ENCODE results near the gene ADCY1. TPM values are rescaled to one million over a fixed set of nuclear protein-coding genes. Genes with fewer than 3 reads are reported as not detected.

Gene ADCY1
- total RNA-seq, 2 donors from 2014 or later: 15.3 to 18.5 TPM

- Histone ChIP-seq H3K27ac (ENCODE audit: low read depth, low read length) (no peak overlapping the region), H3K36me3 (ENCODE audit: control insufficient read depth, insufficient read depth, low read length) (no peaks in the 10 kb centered on the region), H3K4me1 (ENCODE audit: control insufficient read depth, insufficient read depth, low read length) (no peaks in the 10 kb centered on the region), H3K27me3 (ENCODE audit: control insufficient read depth, insufficient read depth, low read length, poor library complexity, severe bottlenecking) (no peaks in the 10 kb centered on the region), H3K9ac (ENCODE audit: extremely low read depth, low read length, poor library complexity, severe bottlenecking) (no peak overlapping the region), H3K4me3 (ENCODE audit: low read length) (no peak overlapping the region), H3K9me3 (ENCODE audit: control insufficient read depth, low read length) (no peaks in the 10 kb centered on the region)
- H3K36me3 Mint-ChIP-seq (ENCODE audit: low read depth): no peaks in the 10 kb centered on the region
- H3K4me1 Mint-ChIP-seq: peaks cover 2% of the 10 kb centered on the region
- H3K4me3 Mint-ChIP-seq: no peak overlapping the region
- no peak overlapping the region for H3K27ac Mint-ChIP-seq
- no peaks in the 10 kb centered on the region for H3K27me3 Mint-ChIP-seq (ENCODE audit: insufficient read depth)
- no peaks in the 10 kb centered on the region for H3K9me3 Mint-ChIP-seq
- WGBS, 2 experiments (ENCODE audit: insufficient coverage in 1 of 2, insufficient read length in 1 of 2): 91 to 94% methylated on average over 5 to 9 of the region's 9 CpGs
- DNase-seq: peak; percentile 22
- TF ChIP-seq CTCF (conservative IDR thresholded peaks at IDR 0.05): no peak
Measured at GRCh38 chr7:45597286-45597984, 23.3 kb downstream of the ADCY1 start.

- H3K27ac ChIP-seq (ENCODE audit: low read depth, low read length): no peak overlapping the region
- no peaks in the 10 kb centered on the region for H3K9me3 ChIP-seq (ENCODE audit: control insufficient read depth, low read length)
- H3K4me3 Mint-ChIP-seq: no peak overlapping the region
- WGBS, 2 experiments (ENCODE audit: insufficient coverage in 1 of 2, insufficient read length in 1 of 2): 90 to 93% methylated on average over 12 to 14 of the region's 14 CpGs
- no peaks in the 10 kb centered on the region for H3K36me3 Mint-ChIP-seq (ENCODE audit: low read depth)
- H3K9ac ChIP-seq (ENCODE audit: extremely low read depth, low read length, poor library complexity, severe bottlenecking): no peak overlapping the region
- H3K27ac Mint-ChIP-seq: no peak overlapping the region
- DNase-seq: peak; percentile 24
- H3K27me3 ChIP-seq (ENCODE audit: control insufficient read depth, insufficient read depth, low read length, poor library complexity, severe bottlenecking): no peaks in the 10 kb centered on the region
- peaks cover 2% of the 10 kb centered on the region for H3K4me1 Mint-ChIP-seq
- no peak overlapping the region for H3K4me3 ChIP-seq (ENCODE audit: low read length)
- H3K9me3 Mint-ChIP-seq: no peaks in the 10 kb centered on the region
- H3K36me3 ChIP-seq (ENCODE audit: control insufficient read depth, insufficient read depth, low read length): no peaks in the 10 kb centered on the region
- no peaks in the 10 kb centered on the region for H3K4me1 ChIP-seq (ENCODE audit: control insufficient read depth, insufficient read depth, low read length)
- no peak for TF ChIP-seq CTCF (conservative IDR thresholded peaks at IDR 0.05)
- no peaks in the 10 kb centered on the region for H3K27me3 Mint-ChIP-seq (ENCODE audit: insufficient read depth)
Measured at GRCh38 chr7:45598886-45599520, 24.8 kb downstream of the ADCY1 start.

GRCh38 chr7:45599851-45600706, 25.9 kb downstream of the ADCY1 start:
- TF ChIP-seq CTCF (conservative IDR thresholded peaks at IDR 0.05): no peak
- no peak overlapping the region for H3K4me3 ChIP-seq (ENCODE audit: low read length)
- H3K4me1 Mint-ChIP-seq: peaks cover 2% of the 10 kb centered on the region
- no peaks in the 10 kb centered on the region for H3K9me3 Mint-ChIP-seq
- H3K4me3 Mint-ChIP-seq: no peak overlapping the region
- peak; percentile 27 for DNase-seq
- peak overlapping the region; percentile 44 for H3K27ac Mint-ChIP-seq
- H3K27me3 ChIP-seq (ENCODE audit: control insufficient read depth, insufficient read depth, low read length, poor library complexity, severe bottlenecking): no peaks in the 10 kb centered on the region
- no peaks in the 10 kb centered on the region for H3K36me3 ChIP-seq (ENCODE audit: control insufficient read depth, insufficient read depth, low read length)
- no peaks in the 10 kb centered on the region for H3K4me1 ChIP-seq (ENCODE audit: control insufficient read depth, insufficient read depth, low read length)
- no peaks in the 10 kb centered on the region for H3K36me3 Mint-ChIP-seq (ENCODE audit: low read depth)
- no peak overlapping the region for H3K27ac ChIP-seq (ENCODE audit: low read depth, low read length)
- WGBS, 2 experiments (ENCODE audit: insufficient coverage in 1 of 2, insufficient read length in 1 of 2): 93% methylated on average over 5 to 10 of the region's 10 CpGs
- H3K9ac ChIP-seq (ENCODE audit: extremely low read depth, low read length, poor library complexity, severe bottlenecking): no peak overlapping the region
- H3K27me3 Mint-ChIP-seq (ENCODE audit: insufficient read depth): no peaks in the 10 kb centered on the region
- H3K9me3 ChIP-seq (ENCODE audit: control insufficient read depth, low read length): no peaks in the 10 kb centered on the region
